ENCODE data around the gene AMIGO1.

DNA sequence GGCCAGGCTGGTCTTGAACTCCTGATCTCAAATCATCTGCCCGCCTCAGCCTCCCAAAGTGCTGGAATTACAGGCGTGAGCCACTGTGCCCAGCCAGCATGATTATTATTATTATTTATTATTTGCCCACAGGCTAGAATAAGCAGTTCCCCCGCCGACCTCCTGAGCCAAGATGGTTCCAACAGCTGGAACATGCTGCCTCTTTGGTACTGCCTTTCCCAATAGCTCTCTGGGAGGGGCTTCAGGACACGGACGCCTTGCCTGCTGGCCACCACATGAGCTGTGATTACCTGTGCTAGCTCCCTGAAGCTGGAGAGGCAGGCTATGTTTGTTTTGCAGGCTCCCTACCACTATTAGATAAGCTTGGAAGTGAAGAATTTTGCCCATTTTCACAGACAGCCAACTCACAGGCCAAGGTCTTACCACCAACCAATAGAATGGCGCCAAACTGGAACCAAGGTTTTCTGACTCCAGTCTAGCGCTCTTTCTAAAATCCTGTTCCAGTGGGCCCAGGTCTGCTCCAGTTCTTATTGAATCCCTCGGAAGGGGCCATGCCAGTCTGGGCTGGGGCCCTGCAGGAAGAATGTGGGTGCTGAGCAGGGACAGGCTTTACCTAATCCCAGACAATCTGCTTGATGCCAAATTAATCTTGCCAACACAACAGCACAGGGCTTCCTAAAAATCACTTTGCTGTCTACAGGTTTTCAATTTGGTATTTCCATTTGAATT lies 28.1 kb upstream of the AMIGO1 start:
- TF ChIP-seq POLR2A (IDR thresholded peaks at IDR 0.05) = no peak
- TF ChIP-seq, protein P1, sequence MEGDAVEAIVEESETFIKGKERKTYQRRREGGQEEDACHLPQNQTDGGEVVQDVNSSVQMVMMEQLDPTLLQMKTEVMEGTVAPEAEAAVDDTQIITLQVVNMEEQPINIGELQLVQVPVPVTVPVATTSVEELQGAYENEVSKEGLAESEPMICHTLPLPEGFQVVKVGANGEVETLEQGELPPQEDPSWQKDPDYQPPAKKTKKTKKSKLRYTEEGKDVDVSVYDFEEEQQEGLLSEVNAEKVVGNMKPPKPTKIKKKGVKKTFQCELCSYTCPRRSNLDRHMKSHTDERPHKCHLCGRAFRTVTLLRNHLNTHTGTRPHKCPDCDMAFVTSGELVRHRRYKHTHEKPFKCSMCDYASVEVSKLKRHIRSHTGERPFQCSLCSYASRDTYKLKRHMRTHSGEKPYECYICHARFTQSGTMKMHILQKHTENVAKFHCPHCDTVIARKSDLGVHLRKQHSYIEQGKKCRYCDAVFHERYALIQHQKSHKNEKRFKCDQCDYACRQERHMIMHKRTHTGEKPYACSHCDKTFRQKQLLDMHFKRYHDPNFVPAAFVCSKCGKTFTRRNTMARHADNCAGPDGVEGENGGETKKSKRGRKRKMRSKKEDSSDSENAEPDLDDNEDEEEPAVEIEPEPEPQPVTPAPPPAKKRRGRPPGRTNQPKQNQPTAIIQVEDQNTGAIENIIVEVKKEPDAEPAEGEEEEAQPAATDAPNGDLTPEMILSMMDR (IDR thresholded peaks at IDR 0.05) = no peak

Measured in esophagus squamous epithelium (tissue), 4 donors.